SH-SY5Y (cell line): ENCODE measurements around the gene MRFAP1L1.

Experiments used
- GATA2 ChIP-seq: IDR thresholded peaks from 2 replicates; pipeline ENCODE4 v1.6.1; 2011; ENCODE audit warnings: mild to moderate bottlenecking, low read depth, low read length
- GATA3 ChIP-seq: IDR thresholded peaks from 2 replicates; pipeline ENCODE4 v1.6.1; 2011; ENCODE audit warnings: low read depth, mild to moderate bottlenecking, low read length, moderate library complexity

- TF ChIP-seq GATA3 (no peak), GATA2 (no peak)
Measured at GRCh38 chr4:6731780-6732179, 22.1 kb upstream of the MRFAP1L1 start.
